Suprapubic skin (tissue), 4 donors: ENCODE data around the gene SORCS3. TPM values are rescaled to one million over a fixed set of nuclear protein-coding genes. Genes with fewer than 3 reads are reported as not detected.

Source experiments
- DNase-seq, 2 donors: peaks; one replicate each; pipeline ENCODE4 v3.0.0-alpha.2; 2019; ENCODE audit warnings: low spot score in 2 of 2
- H3K27ac ChIP-seq: fragments of 200-600 bp; sonication (generic); one replicate; pipeline ENCODE4 v1.5.1; 2019
- H3K27me3 ChIP-seq: fragments of 200-600 bp; sonication (generic); one replicate; pipeline ENCODE4 v1.5.1; 2019
- H3K36me3 ChIP-seq: fragments of 200-600 bp; sonication (generic); one replicate; pipeline ENCODE4 v1.5.1; 2019
- H3K4me1 ChIP-seq: fragments of 200-600 bp; sonication (generic); one replicate; pipeline ENCODE4 v1.5.1; 2019
- H3K4me3 ChIP-seq: fragments of 200-600 bp; sonication (generic); one replicate; pipeline ENCODE4 v1.5.1; 2019; ENCODE audit warnings: mild to moderate bottlenecking
- H3K9me3 ChIP-seq: fragments of 200-600 bp; sonication (generic); one replicate; pipeline ENCODE4 v1.5.1; 2019
- EP300 ChIP-seq: sonication (generic); formaldehyde crosslinking; IDR thresholded peaks from one replicate; pipeline ENCODE4 v1.6.1; 2017; ENCODE audit warnings: antibody characterized with exemption
- POLR2A ChIP-seq, 2 donors: fragments of 450-650 bp; IDR thresholded peaks; one replicate each; pipeline ENCODE4 v1.6.1; 2017; ENCODE audit warnings: antibody characterized with exemption in 2 of 2, mild to moderate bottlenecking in 2 of 2, moderate library complexity in 2 of 2
- POLR2AphosphoS5 ChIP-seq, 3 donors: sonication (generic); formaldehyde crosslinking; IDR thresholded peaks; one replicate each; pipeline ENCODE4 v1.6.1; 2017; ENCODE audit warnings: antibody characterized with exemption in 3 of 3
- WGBS: methylation state at CpG from one replicate; pipeline ENCODE4 v1.1.5; 2018; 5-methylcytosine and 5-hydroxymethylcytosine counted together
- total RNA-seq, 4 donors: library from RNA; depleted of rRNA; stranded (reverse); fragments of >200 nt; gene quantifications; one replicate each; pipeline ENCODE4 v1.1.0, GENCODE V29; 2016
- TF ChIP-seq, protein P1 (sequence below), 2 donors: fragments of 200-600 bp in 1 of 2; fragments of 450-650 bp in 1 of 2; sonication (generic) in 1 of 2; IDR thresholded peaks; one replicate each; pipeline ENCODE4 v1.5.1; 2016 to 2019; ENCODE audit warnings: antibody characterized with exemption in 2 of 2, mild to moderate bottlenecking in 1 of 2, moderate library complexity in 1 of 2

The SORCS3 gene
- total RNA-seq, 4 donors from 2014 or later, result 0.16 to 0.19 (median 0.18) TPM

DNA sequence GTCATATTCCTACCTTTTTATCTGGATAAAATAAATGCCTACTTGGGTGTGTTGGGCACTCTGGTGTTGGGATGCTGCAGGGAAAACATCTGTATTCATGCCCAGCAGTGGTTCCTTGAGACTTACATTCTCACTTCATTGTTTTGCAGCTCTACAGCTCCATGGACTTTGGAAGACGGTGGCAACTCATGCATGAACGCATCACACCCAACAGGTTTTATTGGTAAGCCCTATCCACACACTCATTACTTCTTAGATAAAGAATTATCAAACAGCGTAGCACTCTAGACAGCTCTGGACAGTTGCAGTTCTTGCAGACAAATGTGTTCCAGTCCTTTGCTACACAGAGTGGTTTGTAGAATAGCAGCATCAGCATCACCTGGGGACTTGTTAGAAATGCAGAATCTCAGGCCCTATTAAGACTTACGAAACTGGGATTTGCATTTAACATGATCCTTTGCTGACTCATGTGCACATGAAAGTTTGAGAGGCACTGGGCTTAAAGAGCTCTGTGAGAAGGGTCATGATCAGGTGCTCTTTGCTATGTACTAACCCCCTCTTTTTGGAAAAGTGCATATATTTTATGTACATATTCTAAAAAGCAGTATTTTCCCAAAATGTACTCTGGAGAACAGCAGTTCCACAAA is 401.9 kb downstream of the SORCS3 start:
- H3K9me3 ChIP-seq, result no peaks in the 10 kb centered on the region
- TF ChIP-seq, protein P1, sequence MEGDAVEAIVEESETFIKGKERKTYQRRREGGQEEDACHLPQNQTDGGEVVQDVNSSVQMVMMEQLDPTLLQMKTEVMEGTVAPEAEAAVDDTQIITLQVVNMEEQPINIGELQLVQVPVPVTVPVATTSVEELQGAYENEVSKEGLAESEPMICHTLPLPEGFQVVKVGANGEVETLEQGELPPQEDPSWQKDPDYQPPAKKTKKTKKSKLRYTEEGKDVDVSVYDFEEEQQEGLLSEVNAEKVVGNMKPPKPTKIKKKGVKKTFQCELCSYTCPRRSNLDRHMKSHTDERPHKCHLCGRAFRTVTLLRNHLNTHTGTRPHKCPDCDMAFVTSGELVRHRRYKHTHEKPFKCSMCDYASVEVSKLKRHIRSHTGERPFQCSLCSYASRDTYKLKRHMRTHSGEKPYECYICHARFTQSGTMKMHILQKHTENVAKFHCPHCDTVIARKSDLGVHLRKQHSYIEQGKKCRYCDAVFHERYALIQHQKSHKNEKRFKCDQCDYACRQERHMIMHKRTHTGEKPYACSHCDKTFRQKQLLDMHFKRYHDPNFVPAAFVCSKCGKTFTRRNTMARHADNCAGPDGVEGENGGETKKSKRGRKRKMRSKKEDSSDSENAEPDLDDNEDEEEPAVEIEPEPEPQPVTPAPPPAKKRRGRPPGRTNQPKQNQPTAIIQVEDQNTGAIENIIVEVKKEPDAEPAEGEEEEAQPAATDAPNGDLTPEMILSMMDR (IDR thresholded peaks at IDR 0.05), result no peak
- TF ChIP-seq EP300 (no peak), POLR2AphosphoS5 (IDR thresholded peaks at IDR 0.05) (no peak), POLR2A (IDR thresholded peaks at IDR 0.05) (no peak)
- 90% methylated on average over 4 of the region's 4 CpGs for WGBS
- no peaks in the 10 kb centered on the region for H3K4me1 ChIP-seq
- no peaks in the 10 kb centered on the region for H3K36me3 ChIP-seq
- no peak for DNase-seq
- no peak overlapping the region for H3K4me3 ChIP-seq
- no peaks in the 10 kb centered on the region for H3K27me3 ChIP-seq
- H3K27ac ChIP-seq, result no peak overlapping the region

- DNase-seq, result no peak
- Histone ChIP-seq H3K4me1 (no peaks in the 10 kb centered on the region), H3K9me3 (no peaks in the 10 kb centered on the region), H3K27me3 (no peaks in the 10 kb centered on the region), H3K27ac (no peak overlapping the region), H3K36me3 (no peaks in the 10 kb centered on the region), H3K4me3 (no peak overlapping the region)
- TF ChIP-seq POLR2AphosphoS5 (IDR thresholded peaks at IDR 0.05) (no peak), EP300 (no peak), POLR2A (IDR thresholded peaks at IDR 0.05) (no peak)
- TF ChIP-seq, protein P1 (IDR thresholded peaks at IDR 0.05), result no peak
- 51% methylated on average over 3 of the region's 3 CpGs for WGBS
Observed at GRCh38 chr10:105044902-105045301, 403.8 kb downstream of the SORCS3 start.

DNA sequence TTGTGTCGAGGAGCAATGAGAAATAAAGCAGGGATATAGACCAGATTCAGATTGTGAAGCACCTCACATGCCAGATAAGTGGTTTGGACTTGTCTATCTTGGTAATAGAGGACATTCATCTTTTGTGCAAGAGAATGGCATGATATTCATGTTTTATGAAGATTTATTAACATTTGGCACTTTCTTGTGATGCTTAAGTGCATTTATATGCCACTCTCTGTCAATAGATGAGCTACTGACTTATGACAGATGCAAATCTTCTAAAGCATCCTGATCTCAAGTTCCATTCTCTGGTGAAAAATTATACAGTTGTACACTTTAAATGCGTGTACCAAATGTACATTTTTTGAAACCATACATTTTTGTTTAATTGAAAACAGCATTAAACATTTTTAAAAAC is 415.3 kb downstream of the SORCS3 start:
- Histone ChIP-seq H3K4me3 (no peak overlapping the region), H3K4me1 (no peaks in the 10 kb centered on the region), H3K27ac (no peak overlapping the region), H3K27me3 (no peaks in the 10 kb centered on the region), H3K9me3 (peaks cover 11% of the 10 kb centered on the region), H3K36me3 (no peaks in the 10 kb centered on the region)
- TF ChIP-seq POLR2AphosphoS5 (IDR thresholded peaks at IDR 0.05) (no peak), POLR2A (IDR thresholded peaks at IDR 0.05) (no peak), EP300 (no peak)
- TF ChIP-seq, protein P1 (IDR thresholded peaks at IDR 0.05), result no peak
- DNase-seq, result no peak
- WGBS, result 56% methylated on average over 2 of the region's 2 CpGs

GRCh38 chr10:105062951-105063350 is 421.9 kb downstream of the SORCS3 start:
- Histone ChIP-seq H3K36me3 (no peaks in the 10 kb centered on the region), H3K9me3 (no peaks in the 10 kb centered on the region), H3K27me3 (no peaks in the 10 kb centered on the region), H3K4me3 (no peak overlapping the region), H3K27ac (no peak overlapping the region), H3K4me1 (no peaks in the 10 kb centered on the region)
- DNase-seq, result no peak
- TF ChIP-seq POLR2A (IDR thresholded peaks at IDR 0.05) (no peak), EP300 (no peak), POLR2AphosphoS5 (IDR thresholded peaks at IDR 0.05) (no peak)
- TF ChIP-seq, protein P1 (IDR thresholded peaks at IDR 0.05), result no peak
- 52% methylated on average over 5 of the region's 5 CpGs for WGBS

DNA sequence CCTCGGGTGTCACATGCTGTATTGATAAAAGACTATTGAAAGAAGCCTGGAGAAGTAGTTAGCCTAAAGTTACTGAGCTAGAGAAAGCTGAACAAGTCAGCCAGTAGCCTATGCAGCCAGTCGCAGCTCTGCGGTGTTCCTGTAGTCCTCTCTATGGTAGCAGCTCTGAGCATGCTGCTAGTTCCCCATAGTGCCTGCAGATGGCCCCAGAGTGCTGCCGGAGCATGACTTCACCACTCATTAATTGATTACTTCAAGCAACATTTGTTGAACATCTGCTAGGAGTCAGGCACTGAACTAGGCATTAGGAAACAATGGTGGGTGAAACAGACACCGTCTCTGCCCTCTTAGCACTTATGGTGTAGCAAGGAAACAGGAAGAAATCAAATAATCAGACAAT is 422.7 kb downstream of the SORCS3 start:
- Histone ChIP-seq H3K4me1 (no peaks in the 10 kb centered on the region), H3K9me3 (no peaks in the 10 kb centered on the region), H3K27ac (no peak overlapping the region), H3K4me3 (no peak overlapping the region), H3K27me3 (no peaks in the 10 kb centered on the region), H3K36me3 (no peaks in the 10 kb centered on the region)
- TF ChIP-seq POLR2A (IDR thresholded peaks at IDR 0.05), result no peak
- no peak for TF ChIP-seq EP300
- TF ChIP-seq, protein P1 (IDR thresholded peaks at IDR 0.05), result peak in 1 of 2 donors; percentile 33
- TF ChIP-seq POLR2AphosphoS5 (IDR thresholded peaks at IDR 0.05), result no peak
- DNase-seq, result no peak
- WGBS, result 35% methylated on average over 5 of the region's 5 CpGs
